D341Med (cell line): ENCODE measurements around the gene TNIP1.

Experiments
- DNase-seq: peaks from one replicate; pipeline ENCODE4 v3.0.0; 2012; ENCODE audit warnings: low spot score

Gene TNIP1

GRCh38 chr5:151106043-151106442, 25.2 kb upstream of the TNIP1 start:
- no peak for DNase-seq

DNA sequence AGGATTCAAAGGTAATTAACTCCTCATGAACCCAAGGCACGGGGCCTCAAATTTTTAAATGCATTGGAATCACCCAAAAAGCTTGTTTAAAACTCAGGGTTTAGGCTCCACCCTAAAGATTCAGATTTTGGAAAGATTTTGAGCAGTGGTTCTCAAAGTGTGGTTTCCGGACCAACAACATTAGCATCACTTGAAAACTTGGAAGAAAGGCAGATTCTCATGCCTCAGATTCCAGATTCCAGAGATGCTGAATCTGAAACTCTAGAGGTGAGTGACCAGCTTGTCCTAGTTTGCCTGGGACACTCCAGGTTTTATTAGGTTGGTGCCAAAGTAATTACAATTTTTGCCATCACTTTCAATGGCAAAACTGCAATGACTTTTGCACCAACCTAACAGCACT, 24.7 kb upstream of the TNIP1 start:
- no peak for DNase-seq

- DNase-seq: no peak
These were observed 24.0 kb upstream of the TNIP1 start for GRCh38 chr5:151104795-151105194.

- no peak for DNase-seq
These were observed 20.9 kb upstream of the TNIP1 start for GRCh38 chr5:151101746-151102145.

- no peak for DNase-seq
These were observed 20.3 kb upstream of the TNIP1 start for GRCh38 chr5:151101151-151101550.

DNA sequence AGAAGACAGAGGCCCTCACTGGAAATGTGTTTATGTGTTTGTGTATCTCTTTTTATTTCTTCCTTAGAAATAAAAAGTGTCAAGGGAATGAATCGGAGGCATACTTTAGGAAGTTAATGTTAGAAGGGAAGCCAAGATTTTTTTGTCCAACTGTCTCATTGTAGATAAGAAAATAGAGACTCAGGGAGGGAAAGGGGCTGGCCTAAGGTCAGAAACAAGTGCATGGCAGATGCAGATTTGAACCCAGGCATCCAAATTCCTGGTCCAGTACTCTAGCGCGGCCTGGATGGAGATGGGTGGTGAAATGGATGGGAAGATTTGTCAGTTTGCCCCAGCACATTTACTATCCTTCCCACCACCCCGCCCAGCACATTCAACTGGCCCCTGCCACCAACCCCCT, 19.8 kb upstream of the TNIP1 start:
- DNase-seq: no peak

- no peak for DNase-seq
These were observed 17.9 kb upstream of the TNIP1 start for GRCh38 chr5:151098768-151099121.

- DNase-seq: no peak
These were observed 17.3 kb upstream of the TNIP1 start for GRCh38 chr5:151097820-151098767.

DNA sequence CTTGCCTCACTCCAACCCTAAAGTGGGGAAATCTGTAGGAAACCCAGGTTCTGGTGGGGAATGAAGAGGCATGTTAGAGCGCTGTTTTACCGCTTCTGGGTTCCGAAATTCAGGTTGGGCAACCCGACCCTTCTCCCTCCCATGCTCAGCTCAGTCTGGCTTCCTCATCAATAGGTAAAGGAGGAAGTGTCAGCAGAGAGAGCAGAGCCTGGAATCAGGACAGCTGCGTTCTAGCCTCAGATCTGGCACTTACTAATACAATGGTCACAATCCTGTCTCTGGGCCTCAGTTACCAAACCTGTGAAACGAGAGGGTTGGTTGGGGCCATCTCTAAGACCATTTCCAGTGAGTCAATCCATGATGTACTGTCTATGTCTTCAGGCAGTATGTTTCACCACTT, 16.2 kb upstream of the TNIP1 start:
- DNase-seq: no peak

DNA sequence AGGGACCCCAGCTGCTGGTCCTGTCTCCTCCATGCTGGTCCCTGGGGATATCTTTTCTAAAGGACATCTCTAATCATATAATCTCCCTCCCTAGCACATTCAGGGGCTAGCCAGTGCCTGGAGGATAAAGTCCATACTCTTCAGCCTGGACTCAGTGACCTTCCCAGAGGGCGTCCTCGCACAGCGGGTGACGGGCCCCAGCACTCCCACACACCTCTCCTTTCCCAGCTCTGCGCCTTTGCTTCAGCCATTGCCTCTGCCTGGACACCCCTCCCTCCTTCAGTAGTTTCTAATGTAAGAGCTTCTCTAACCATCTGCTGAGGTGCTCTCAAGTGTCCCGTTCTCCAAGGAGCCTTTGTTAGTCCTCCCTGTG, 15.2 kb upstream of the TNIP1 start:
- no peak for DNase-seq

DNA sequence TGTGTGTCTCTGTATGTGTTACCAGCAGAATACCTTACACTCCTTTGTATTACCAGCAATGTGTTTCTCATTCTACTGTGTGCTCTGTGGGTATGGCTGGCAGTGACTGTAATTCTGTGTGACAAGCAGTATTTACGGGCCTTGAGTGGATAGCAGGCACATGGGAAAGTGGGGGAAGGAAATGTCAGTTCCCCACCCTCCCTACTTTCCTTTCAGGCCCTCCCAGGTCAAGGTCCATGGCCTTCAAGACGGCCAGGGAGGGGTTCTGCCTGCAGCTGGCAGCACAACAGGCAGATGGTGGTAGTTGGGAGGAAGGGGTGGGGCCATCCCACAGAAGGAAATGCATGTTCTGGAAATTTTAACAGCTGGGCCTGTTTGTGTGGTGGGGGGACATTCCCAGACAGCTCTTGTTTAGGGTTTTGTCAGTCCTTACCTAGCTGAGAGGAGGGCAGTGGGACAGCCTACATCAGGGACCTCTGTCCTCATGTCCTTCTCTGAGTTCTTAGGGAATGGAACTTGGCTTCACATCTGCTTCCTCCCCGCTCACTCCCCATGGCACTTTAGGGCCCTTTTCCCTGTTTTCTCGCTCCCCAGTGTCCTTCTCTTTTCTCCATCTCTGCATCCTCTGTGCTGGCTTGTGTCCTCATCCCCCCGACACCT, 14.6 kb upstream of the TNIP1 start:
- DNase-seq: no peak

DNA sequence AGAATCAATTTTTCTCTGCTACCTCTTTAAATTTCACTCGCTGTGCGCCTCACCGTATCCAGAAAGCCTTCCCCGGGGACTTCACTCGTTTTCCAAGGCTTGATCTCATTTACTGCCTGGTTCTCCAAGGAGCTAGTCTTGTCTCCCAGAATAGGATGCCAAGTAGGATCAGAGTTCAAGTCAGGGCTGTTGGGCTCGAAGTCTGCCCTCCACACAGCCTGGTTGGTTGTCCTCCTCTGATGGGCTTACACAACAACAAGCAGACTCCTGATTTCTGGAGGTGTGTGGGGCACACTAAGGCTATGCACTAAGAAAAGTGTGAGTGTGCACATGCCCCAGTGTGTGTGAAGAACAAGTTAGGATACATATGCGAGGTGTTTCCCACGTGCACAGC, 14.0 kb upstream of the TNIP1 start:
- no peak for DNase-seq

GRCh38 chr5:151094030-151094851, 13.4 kb upstream of the TNIP1 start:
- DNase-seq: no peak

DNA sequence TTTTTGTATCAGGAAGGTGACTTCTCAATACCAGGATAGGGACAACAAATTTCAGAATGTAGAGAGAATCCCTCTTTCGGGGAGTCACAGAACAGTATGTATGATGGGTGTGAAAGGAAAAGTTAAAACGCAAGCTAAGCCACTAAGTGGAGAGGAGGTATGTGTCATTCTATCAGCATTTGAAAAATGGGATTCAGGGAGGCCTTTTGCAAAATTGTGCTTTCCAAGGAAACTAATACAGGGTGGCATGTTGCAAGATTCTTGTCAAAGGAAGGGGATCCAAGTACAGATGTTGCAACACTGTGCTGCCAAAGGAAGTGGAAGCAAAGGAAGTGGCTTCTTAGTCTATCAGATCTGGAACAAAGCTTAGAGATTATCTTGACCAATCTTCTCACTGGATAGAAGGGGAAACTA, 12.6 kb upstream of the TNIP1 start:
- DNase-seq: no peak

DNA sequence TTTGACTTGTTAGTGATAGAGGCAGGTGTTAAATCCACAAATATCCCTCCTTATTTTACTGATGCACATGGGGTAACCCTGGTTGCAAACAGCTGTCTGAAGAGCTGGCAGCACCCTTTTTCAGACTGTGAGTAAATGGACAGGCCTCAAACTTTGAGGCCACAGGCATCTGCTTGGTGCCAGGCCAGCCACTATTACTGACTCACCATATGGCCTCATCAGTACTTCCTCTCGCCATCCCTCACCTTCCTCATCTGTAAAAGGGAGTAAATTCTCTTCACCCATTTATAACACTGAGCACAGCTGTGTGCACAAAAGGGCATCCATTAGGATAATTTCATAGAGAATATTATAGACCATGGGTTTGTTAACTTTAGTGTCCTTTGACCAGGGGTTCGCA, 11.9 kb upstream of the TNIP1 start:
- DNase-seq: no peak

DNA sequence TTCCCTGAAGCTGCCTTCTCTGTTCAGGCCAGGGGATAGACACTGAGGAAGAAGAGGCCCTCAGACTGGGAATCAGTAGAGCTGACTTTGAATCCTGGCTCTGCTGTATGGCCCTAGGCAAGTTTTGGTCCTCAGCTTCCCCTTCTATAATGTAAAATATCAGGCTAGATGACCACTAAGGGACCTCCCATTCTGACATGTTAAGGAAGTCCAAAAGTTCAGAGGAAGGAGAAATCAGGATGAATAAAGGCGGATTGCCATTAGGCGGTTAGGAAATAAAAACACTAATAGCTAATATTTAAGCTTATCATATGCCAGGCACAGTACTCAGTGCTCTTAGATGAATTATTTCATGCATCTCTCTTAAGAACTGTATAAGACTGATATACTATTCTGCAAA, 8.9 kb upstream of the TNIP1 start:
- no peak for DNase-seq

- DNase-seq: no peak
These were observed 8.2 kb upstream of the TNIP1 start for GRCh38 chr5:151088986-151089385.

- no peak for DNase-seq
These were observed 6.7 kb upstream of the TNIP1 start for GRCh38 chr5:151087486-151087885.

- DNase-seq: no peak
These were observed 6.1 kb upstream of the TNIP1 start for GRCh38 chr5:151086905-151087360.

- no peak for DNase-seq
These were observed 5.5 kb upstream of the TNIP1 start for GRCh38 chr5:151086192-151086869.

- DNase-seq: no peak
These were observed 4.7 kb upstream of the TNIP1 start for GRCh38 chr5:151085517-151086041.

DNA sequence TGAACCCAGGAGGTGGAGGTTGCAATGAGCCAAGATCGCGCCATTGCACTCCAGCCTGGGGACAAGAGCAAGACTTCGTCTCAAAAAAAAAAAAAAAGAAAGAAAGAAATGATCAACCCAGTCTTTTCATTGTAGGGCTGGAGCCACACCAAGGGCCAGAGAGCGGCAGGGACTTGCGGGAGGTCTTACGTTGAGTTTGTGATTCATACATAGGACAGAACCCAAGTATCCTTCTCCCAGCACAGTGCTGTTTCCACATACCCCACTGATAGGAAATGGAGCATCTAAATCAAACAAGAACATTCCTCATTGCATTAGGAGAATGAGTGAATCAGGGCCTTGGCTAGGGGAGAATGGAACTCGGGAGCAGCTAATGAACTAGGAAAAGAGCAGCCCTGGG, 3.5 kb upstream of the TNIP1 start:
- no peak for DNase-seq
